Activated naive CD8-positive, alpha-beta T cell treated with anti-CD3 and anti-CD28 coated beads for 36 hours (primary cell): ENCODE data around the gene PLK1. TPM values are rescaled to one million over a fixed set of nuclear protein-coding genes. Genes with fewer than 3 reads are reported as not detected.

Experiments used
- DNase-seq: peaks from one replicate; pipeline ENCODE4 v3.0.0; 2021
- H3K27ac Mint-ChIP-seq: one replicate; pipeline ENCODE4 v1.8.0; 2022; ENCODE audit warnings: mild to moderate bottlenecking, moderate library complexity, mixed read lengths
- H3K27me3 Mint-ChIP-seq: one replicate; pipeline ENCODE4 v1.8.0; 2022; ENCODE audit warnings: mild to moderate bottlenecking, mixed read lengths
- H3K36me3 Mint-ChIP-seq: one replicate; pipeline ENCODE4 v1.8.0; 2021; ENCODE audit warnings: mild to moderate bottlenecking, mixed read lengths
- H3K4me1 Mint-ChIP-seq: one replicate; pipeline ENCODE4 v1.8.0; 2021; ENCODE audit warnings: mixed read lengths
- H3K4me3 Mint-ChIP-seq: one replicate; pipeline ENCODE4 v1.8.0; 2022; ENCODE audit warnings: mild to moderate bottlenecking, moderate library complexity, mixed read lengths
- H3K9me3 Mint-ChIP-seq: one replicate; pipeline ENCODE4 v1.8.0; 2022; ENCODE audit warnings: mixed read lengths
- total RNA-seq, 2 experiments: library from RNA; stranded (reverse); gene quantifications; one replicate each; pipeline ENCODE4 v1.2.3, GENCODE V29; 2021

The PLK1 gene
- total RNA-seq, 2 experiments from 2014 or later = 96.5 to 97.8 TPM

DNA sequence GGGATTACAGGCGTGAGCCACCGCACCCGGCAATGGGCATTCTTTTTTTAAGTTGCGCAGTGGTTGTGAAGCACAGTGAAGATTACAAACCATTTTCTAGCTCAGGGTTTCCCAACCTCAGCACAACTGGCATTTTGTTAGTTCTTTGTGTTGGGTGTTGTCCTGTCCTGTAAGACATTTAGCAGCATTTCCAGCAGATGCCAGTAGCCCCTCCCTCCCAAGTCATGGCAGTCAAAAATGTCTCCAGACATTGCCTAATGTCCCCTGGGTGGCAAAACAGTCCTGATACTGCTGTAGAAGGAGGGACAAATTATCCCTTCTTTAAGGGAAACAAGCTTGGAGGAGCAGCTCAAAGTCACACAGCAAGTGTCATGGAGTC lies 15.6 kb downstream of the PLK1 start:
- Mint-ChIP-seq H3K9me3 (no peaks in the 10 kb centered on the region), H3K27me3 (peaks cover 11% of the 10 kb centered on the region), H3K4me3 (no peak overlapping the region), H3K4me1 (peaks cover 2% of the 10 kb centered on the region), H3K36me3 (peaks cover 10% of the 10 kb centered on the region), H3K27ac (no peak overlapping the region)
- DNase-seq = no peak

DNA sequence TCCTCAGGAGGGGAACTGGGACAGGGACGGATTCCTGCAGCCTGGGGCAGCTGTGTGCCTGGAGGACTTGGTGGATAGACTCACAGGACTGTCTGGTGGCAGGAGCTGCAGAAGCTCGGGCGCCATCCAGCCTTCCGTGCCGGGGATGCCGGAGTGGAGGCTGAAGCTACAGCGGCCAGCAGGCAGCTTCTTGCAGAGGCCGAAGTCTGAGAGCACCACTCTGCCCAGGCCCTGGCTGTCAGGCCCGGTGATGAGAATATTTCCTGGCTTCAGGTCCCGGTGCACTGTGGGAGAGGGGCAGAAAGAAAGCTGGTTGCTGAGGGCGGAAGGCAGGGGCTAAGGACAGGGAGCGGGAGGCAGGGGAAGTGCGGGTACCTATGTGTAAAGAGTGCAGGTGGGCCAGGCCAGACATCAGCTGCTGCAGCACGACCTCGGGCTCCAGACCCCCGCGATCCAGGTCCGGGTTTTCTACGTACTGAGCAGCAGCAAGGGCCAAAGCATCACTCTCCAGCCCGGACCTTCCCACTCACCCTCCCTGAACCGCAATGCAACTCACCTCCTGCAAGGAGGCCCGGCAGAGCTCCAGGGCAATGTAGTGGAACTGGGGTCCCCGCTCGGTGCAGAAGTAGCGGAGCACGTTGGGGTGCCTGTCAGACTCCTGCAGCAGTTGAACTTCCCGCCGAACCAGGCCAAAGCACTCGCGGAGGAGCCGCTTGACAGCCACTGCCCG lies 16.1 kb downstream of the PLK1 start:
- DNase-seq = no peak
- Mint-ChIP-seq H3K27ac (no peak overlapping the region), H3K36me3 (peaks cover 5% of the 10 kb centered on the region), H3K9me3 (no peaks in the 10 kb centered on the region), H3K4me3 (no peak overlapping the region), H3K4me1 (peaks cover 2% of the 10 kb centered on the region), H3K27me3 (peaks cover 11% of the 10 kb centered on the region)

GRCh38 chr16:23695756-23696155 lies 17.1 kb downstream of the PLK1 start:
- no peak overlapping the region for H3K27ac Mint-ChIP-seq
- no peak overlapping the region for H3K4me3 Mint-ChIP-seq
- peaks cover 3% of the 10 kb centered on the region for H3K36me3 Mint-ChIP-seq
- no peak for DNase-seq
- H3K9me3 Mint-ChIP-seq = no peaks in the 10 kb centered on the region
- peaks cover 2% of the 10 kb centered on the region for H3K4me1 Mint-ChIP-seq
- peaks cover 11% of the 10 kb centered on the region for H3K27me3 Mint-ChIP-seq

DNA sequence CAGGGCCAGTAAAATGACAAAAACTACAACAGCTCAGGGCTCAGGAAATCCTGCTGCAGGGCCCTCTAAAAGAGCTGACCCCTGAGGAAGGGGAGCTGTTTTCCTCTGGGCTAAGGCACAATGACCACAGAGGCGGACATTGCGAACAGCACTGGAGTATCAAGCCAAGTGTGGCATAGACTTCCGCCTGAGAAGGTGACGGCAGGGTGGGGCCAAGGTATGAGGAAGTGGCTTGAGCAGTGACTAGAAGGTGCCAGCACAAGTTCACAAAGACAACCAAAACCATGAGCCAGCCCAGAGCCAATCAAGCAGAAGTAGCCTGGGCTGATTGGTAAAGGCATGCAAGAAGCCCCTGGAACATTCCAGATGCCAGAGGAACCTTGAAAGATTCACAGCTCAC lies 20.4 kb downstream of the PLK1 start:
- Mint-ChIP-seq H3K27ac (no peak overlapping the region), H3K4me3 (no peak overlapping the region), H3K36me3 (no peaks in the 10 kb centered on the region), H3K4me1 (peaks cover 2% of the 10 kb centered on the region), H3K9me3 (peaks cover 4% of the 10 kb centered on the region), H3K27me3 (peaks cover 15% of the 10 kb centered on the region)
- no peak for DNase-seq

- DNase-seq = no peak
- Mint-ChIP-seq H3K27ac (no peak overlapping the region), H3K4me1 (no peaks in the 10 kb centered on the region), H3K27me3 (peaks cover 9% of the 10 kb centered on the region), H3K36me3 (no peaks in the 10 kb centered on the region), H3K9me3 (peaks cover 4% of the 10 kb centered on the region), H3K4me3 (no peak overlapping the region)
Observed at GRCh38 chr16:23700093-23700492, 21.4 kb downstream of the PLK1 start.

GRCh38 chr16:23700509-23700908 lies 21.8 kb downstream of the PLK1 start:
- Mint-ChIP-seq H3K36me3 (no peaks in the 10 kb centered on the region), H3K27ac (no peak overlapping the region), H3K4me3 (no peak overlapping the region), H3K27me3 (peaks cover 11% of the 10 kb centered on the region), H3K9me3 (peaks cover 4% of the 10 kb centered on the region), H3K4me1 (no peaks in the 10 kb centered on the region)
- no peak for DNase-seq

GRCh38 chr16:23701045-23701444 lies 22.4 kb downstream of the PLK1 start:
- no peaks in the 10 kb centered on the region for H3K36me3 Mint-ChIP-seq

GRCh38 chr16:23702951-23703350 lies 24.3 kb downstream of the PLK1 start:
- Mint-ChIP-seq H3K4me3 (no peak overlapping the region), H3K4me1 (no peaks in the 10 kb centered on the region), H3K27ac (no peak overlapping the region)

More at GRCh38 chr16:23701045-23701444, 22.4 kb downstream of the PLK1 start:
- Mint-ChIP-seq H3K27ac (no peak overlapping the region), H3K9me3 (peaks cover 4% of the 10 kb centered on the region), H3K27me3 (peaks cover 13% of the 10 kb centered on the region), H3K4me1 (no peaks in the 10 kb centered on the region), H3K4me3 (no peak overlapping the region)
- no peak for DNase-seq

DNA sequence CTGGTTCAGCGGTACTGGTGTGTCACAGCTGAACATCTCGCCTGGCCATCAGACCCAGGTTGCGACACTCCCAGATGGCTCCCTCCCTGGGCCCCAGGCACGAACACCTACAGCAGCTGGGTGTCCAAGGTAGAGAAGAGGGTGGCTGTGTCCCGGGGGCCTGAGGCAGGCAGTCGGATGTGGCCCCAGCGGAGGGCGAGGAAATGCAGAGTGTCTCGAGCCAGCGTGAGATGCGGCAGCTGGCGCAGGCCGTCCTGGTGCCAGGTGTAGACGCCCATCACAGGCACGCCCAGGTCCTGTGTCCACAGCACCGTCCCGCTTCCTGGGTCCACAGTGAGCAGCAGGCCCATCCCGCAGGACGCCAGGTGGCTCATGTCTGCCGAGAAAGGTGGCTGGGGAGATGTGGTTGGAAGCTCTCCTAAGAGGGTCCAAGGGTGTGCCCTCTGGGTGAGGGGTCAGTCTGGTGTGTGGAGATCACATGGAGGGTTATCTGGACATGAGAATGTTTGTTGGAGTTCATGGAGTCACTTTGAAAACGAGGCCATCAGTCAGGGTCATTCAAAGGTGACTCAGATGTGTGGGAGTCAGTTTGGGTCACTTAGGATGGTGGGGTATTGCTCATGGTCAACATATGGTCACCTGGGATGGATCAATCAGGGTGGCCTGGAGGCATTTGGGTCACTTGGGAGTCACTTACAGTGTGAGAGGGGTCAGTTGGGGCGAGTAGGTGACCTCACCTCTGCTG lies 26.3 kb downstream of the PLK1 start:
- Mint-ChIP-seq H3K27me3 (peaks cover 18% of the 10 kb centered on the region), H3K9me3 (peaks cover 13% of the 10 kb centered on the region), H3K4me1 (no peaks in the 10 kb centered on the region), H3K36me3 (no peaks in the 10 kb centered on the region), H3K4me3 (no peak overlapping the region), H3K27ac (no peak overlapping the region)
- DNase-seq = no peak

More at GRCh38 chr16:23702951-23703350, 24.3 kb downstream of the PLK1 start:
- peaks cover 4% of the 10 kb centered on the region for H3K9me3 Mint-ChIP-seq
- peaks cover 14% of the 10 kb centered on the region for H3K27me3 Mint-ChIP-seq
- DNase-seq = no peak
- H3K36me3 Mint-ChIP-seq = no peaks in the 10 kb centered on the region

GRCh38 chr16:23705517-23705902 lies 26.8 kb downstream of the PLK1 start:
- Mint-ChIP-seq H3K9me3 (peaks cover 13% of the 10 kb centered on the region), H3K4me3 (no peak overlapping the region), H3K36me3 (no peaks in the 10 kb centered on the region), H3K27ac (no peak overlapping the region), H3K4me1 (no peaks in the 10 kb centered on the region), H3K27me3 (peaks cover 18% of the 10 kb centered on the region)
- no peak for DNase-seq

DNA sequence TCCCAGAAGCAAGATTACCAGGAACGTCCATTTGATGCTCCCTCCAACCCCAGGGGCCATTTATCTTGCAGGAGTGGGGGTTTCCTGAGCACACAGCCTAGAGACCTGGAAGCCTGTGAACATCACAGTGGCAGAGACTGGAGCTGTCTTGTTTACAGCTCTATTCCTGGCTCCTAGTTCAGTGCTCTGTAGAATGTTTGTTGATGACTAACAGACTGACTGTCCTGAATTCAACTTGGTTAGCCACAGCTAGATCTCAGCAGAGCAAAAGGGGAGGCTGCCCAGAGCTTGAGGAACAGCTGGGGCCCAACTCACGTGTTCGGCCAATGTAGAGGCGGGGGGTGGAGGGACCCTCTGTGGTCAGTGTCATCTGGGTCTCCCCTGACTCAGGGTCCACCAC lies 27.8 kb downstream of the PLK1 start:
- peaks cover 24% of the 10 kb centered on the region for H3K27me3 Mint-ChIP-seq
- no peaks in the 10 kb centered on the region for H3K36me3 Mint-ChIP-seq
- DNase-seq = no peak
- no peak overlapping the region for H3K4me3 Mint-ChIP-seq
- no peaks in the 10 kb centered on the region for H3K4me1 Mint-ChIP-seq
- H3K27ac Mint-ChIP-seq = no peak overlapping the region
- peaks cover 13% of the 10 kb centered on the region for H3K9me3 Mint-ChIP-seq

DNA sequence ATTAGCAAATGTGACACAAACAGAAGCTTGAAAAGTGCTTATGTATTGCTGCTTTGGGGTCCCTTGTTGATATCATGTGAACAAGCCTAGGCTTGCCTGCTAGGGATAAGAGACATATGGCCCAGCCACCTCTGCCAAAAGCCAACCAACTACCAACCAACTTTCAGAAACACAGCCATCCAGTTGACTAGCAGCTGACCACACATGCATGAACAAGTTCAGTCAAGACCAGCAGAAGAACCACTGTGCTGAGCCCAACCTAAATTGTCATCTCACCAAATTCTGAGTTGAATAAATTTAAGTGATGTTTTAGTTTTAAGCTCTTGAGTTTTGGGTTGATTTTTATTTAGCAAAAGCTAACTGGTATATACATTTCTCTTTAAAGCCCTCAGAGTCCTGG lies 30.8 kb downstream of the PLK1 start:
- H3K36me3 Mint-ChIP-seq = no peaks in the 10 kb centered on the region
- H3K4me1 Mint-ChIP-seq = no peaks in the 10 kb centered on the region
- peaks cover 42% of the 10 kb centered on the region for H3K27me3 Mint-ChIP-seq
- peaks cover 9% of the 10 kb centered on the region for H3K9me3 Mint-ChIP-seq
- no peak for DNase-seq
- no peak overlapping the region for H3K4me3 Mint-ChIP-seq
- no peak overlapping the region for H3K27ac Mint-ChIP-seq

DNA sequence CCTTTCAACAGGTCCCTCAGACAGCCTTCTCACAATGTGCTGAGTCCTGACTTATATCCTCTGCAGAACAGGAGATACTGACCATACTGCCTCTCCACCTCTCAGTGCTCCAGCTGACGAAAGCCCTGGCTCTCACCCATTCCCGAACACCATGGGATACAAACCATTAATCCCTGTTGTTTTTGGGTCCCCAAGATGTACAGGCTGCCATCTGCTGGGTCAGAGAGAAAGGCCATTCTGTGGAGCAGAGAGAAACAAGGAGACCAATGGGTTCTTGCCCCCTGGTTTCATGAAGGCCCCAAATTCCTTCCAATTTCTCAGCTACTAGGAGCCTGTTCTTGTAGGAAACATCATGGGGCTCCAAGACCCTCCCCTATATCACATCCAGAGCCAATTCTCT lies 31.3 kb downstream of the PLK1 start:
- H3K4me1 Mint-ChIP-seq = no peaks in the 10 kb centered on the region
- no peak overlapping the region for H3K27ac Mint-ChIP-seq
- H3K27me3 Mint-ChIP-seq = peaks cover 44% of the 10 kb centered on the region
- H3K4me3 Mint-ChIP-seq = no peak overlapping the region
- DNase-seq = no peak
- H3K36me3 Mint-ChIP-seq = no peaks in the 10 kb centered on the region
- H3K9me3 Mint-ChIP-seq = peaks cover 9% of the 10 kb centered on the region

- H3K9me3 Mint-ChIP-seq = peaks cover 9% of the 10 kb centered on the region
- H3K4me1 Mint-ChIP-seq = no peaks in the 10 kb centered on the region
- no peak overlapping the region for H3K4me3 Mint-ChIP-seq
- no peak overlapping the region for H3K27ac Mint-ChIP-seq
- H3K27me3 Mint-ChIP-seq = peaks cover 41% of the 10 kb centered on the region
- H3K36me3 Mint-ChIP-seq = no peaks in the 10 kb centered on the region
- DNase-seq = no peak
Observed at GRCh38 chr16:23710504-23710903, 31.8 kb downstream of the PLK1 start.

DNA sequence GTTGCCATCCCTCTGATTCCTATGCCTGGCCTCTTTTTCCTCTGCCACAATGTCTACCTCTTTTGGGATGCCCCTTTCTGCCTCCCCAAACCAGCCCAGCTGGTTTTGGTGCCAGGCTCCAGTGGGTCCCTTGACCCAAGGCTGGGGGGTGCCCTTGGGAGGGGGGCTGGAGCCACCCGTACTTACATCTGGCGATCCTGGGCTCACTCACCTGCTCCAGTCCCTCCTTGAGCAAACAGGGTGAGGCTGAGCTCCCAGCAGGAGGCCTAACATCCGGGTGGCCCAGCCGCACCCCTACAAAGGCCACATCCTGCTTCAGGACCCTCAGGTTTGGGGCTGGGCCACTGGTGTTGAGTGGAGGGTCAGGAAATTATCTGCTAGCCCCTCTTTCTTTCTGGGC lies 33.1 kb downstream of the PLK1 start:
- H3K27ac Mint-ChIP-seq = no peak overlapping the region
- peaks cover 9% of the 10 kb centered on the region for H3K9me3 Mint-ChIP-seq
- H3K27me3 Mint-ChIP-seq = peaks cover 43% of the 10 kb centered on the region
- H3K4me3 Mint-ChIP-seq = no peak overlapping the region
- H3K4me1 Mint-ChIP-seq = no peaks in the 10 kb centered on the region
- H3K36me3 Mint-ChIP-seq = no peaks in the 10 kb centered on the region
- no peak for DNase-seq

DNA sequence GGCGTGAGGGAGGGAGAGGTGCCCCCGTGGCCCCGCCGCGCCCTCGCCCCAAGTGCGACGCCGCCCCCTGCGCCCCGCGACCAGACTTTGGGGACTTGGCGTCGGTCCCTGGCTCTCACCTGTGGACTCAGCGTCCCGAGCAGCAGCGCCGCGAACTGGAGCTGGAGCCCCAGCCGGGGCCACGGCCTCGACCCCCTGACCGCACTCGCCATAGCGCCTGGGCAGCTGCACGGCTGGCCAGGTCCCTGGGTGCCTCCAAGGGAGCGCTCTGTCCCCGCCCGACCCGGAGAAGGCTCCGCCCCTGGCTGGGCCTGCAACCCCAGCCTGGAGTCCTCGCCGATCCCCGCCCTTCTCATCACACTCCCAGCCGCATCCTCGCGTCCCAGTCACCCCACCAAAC lies 34.3 kb downstream of the PLK1 start, which contains the start of gene ERN2:
TSS of gene ERN2 (minus strand) at position 247 of the 400 bp plus-strand sequence. CDS start at position 212, 35 bp downstream.
- Mint-ChIP-seq H3K27me3 (peaks cover 53% of the 10 kb centered on the region), H3K4me1 (no peaks in the 10 kb centered on the region), H3K4me3 (no peak within 1 kb of the TSS), H3K27ac (no peak within 1 kb of the TSS), H3K36me3 (no peaks in the 10 kb centered on the region), H3K9me3 (peaks cover 9% of the 10 kb centered on the region)
- DNase-seq = no peak
